ENCODE measurements around the gene TCEANC.

- no peak for TF ChIP-seq CTCF (IDR thresholded peaks at IDR 0.05 in 4 of 5, conservative IDR thresholded peaks at IDR 0.05 in 1 of 5)
- TF ChIP-seq POLR2A (IDR thresholded peaks at IDR 0.05): no peak
Measured at GRCh38 chrX:13689741-13690211, 36.8 kb downstream of the TCEANC start.

All from gastrocnemius medialis (tissue), 4 donors.